Progenitor cell of endocrine pancreas (in vitro differentiated cells): ENCODE data around the gene ENDOU. TPM values are rescaled to one million over a fixed set of nuclear protein-coding genes. Genes with fewer than 3 reads are reported as not detected.

Source experiments
- DNase-seq: peaks from one replicate; pipeline ENCODE4 v3.0.0; 2021; ENCODE audit warnings: low spot score; ENCODE audit not compliant: unreplicated experiment
- H3K27ac Mint-ChIP-seq: 2 replicates; pipeline ENCODE4 v1.8.0; 2021; ENCODE audit warnings: mild to moderate bottlenecking, moderate library complexity, mixed read lengths
- H3K27me3 Mint-ChIP-seq: 2 replicates; pipeline ENCODE4 v1.8.0; 2021; ENCODE audit warnings: mixed read lengths
- H3K36me3 Mint-ChIP-seq: 2 replicates; pipeline ENCODE4 v1.8.0; 2022; ENCODE audit warnings: mixed read lengths; ENCODE audit not compliant: insufficient read depth
- H3K4me1 Mint-ChIP-seq: 2 replicates; pipeline ENCODE4 v1.8.0; 2021; ENCODE audit warnings: low read depth, mixed read lengths
- H3K4me3 Mint-ChIP-seq: 2 replicates; pipeline ENCODE4 v1.8.0; 2021; ENCODE audit warnings: low read depth, mild to moderate bottlenecking, moderate library complexity, mixed read lengths
- H3K9me3 Mint-ChIP-seq: 2 replicates; pipeline ENCODE4 v1.8.0; 2021; ENCODE audit warnings: low read depth, mixed read lengths
- CTCF ChIP-seq: fragments of 200-600 bp; sonication (generic); IDR thresholded peaks from one replicate; pipeline ENCODE4 v1.5.0; 2021; ENCODE audit warnings: antibody characterized with exemption, mild to moderate bottlenecking; ENCODE audit not compliant: unreplicated experiment
- total RNA-seq: library from RNA; stranded (reverse); gene quantifications from 2 replicates; pipeline ENCODE4 v1.2.1, GENCODE V29; 2021

The ENDOU gene
- total RNA-seq, 1 donor from 2014 or later: not detected

GRCh38 chr12:47711448-47711847 is 13.8 kb downstream of the ENDOU start:
- Mint-ChIP-seq H3K4me3 (no peak overlapping the region), H3K27ac (no peak overlapping the region), H3K27me3 (peaks cover 9% of the 10 kb centered on the region), H3K9me3 (no peaks in the 10 kb centered on the region), H3K36me3 (no peaks in the 10 kb centered on the region), H3K4me1 (peaks cover 8% of the 10 kb centered on the region)
- TF ChIP-seq CTCF: no peak
- no peak for DNase-seq

- no peak for TF ChIP-seq CTCF
- no peak for DNase-seq
- Mint-ChIP-seq H3K4me1 (peaks cover 11% of the 10 kb centered on the region), H3K27ac (no peak overlapping the region), H3K36me3 (no peaks in the 10 kb centered on the region), H3K4me3 (no peak overlapping the region), H3K27me3 (peaks cover 7% of the 10 kb centered on the region), H3K9me3 (no peaks in the 10 kb centered on the region)
Measured at GRCh38 chr12:47710278-47710677, 15.0 kb downstream of the ENDOU start.

- no peak for DNase-seq
- Mint-ChIP-seq H3K9me3 (no peaks in the 10 kb centered on the region), H3K4me3 (no peak overlapping the region), H3K27ac (no peak overlapping the region), H3K36me3 (no peaks in the 10 kb centered on the region), H3K4me1 (peaks cover 16% of the 10 kb centered on the region), H3K27me3 (peaks cover 5% of the 10 kb centered on the region)
- no peak for TF ChIP-seq CTCF
Measured at GRCh38 chr12:47709671-47710070, 15.6 kb downstream of the ENDOU start.

GRCh38 chr12:47709237-47709636 is 16.1 kb downstream of the ENDOU start:
- Mint-ChIP-seq H3K27ac (no peak overlapping the region), H3K4me1 (peaks cover 17% of the 10 kb centered on the region), H3K36me3 (no peaks in the 10 kb centered on the region), H3K9me3 (no peaks in the 10 kb centered on the region), H3K27me3 (peaks cover 5% of the 10 kb centered on the region), H3K4me3 (no peak overlapping the region)
- no peak for DNase-seq
- TF ChIP-seq CTCF: no peak

GRCh38 chr12:47707905-47708543 is 17.3 kb downstream of the ENDOU start:
- no peak overlapping the region for H3K27ac Mint-ChIP-seq

More at GRCh38 chr12:47707905-47708543, 17.3 kb downstream of the ENDOU start:
- no peaks in the 10 kb centered on the region for H3K36me3 Mint-ChIP-seq
- peaks cover 25% of the 10 kb centered on the region for H3K4me1 Mint-ChIP-seq
- DNase-seq: no peak
- H3K4me3 Mint-ChIP-seq: no peak overlapping the region
- H3K9me3 Mint-ChIP-seq: no peaks in the 10 kb centered on the region
- H3K27me3 Mint-ChIP-seq: peaks cover under 1% of the 10 kb centered on the region
- TF ChIP-seq CTCF: no peak
